Dendritic cell treated with granulocyte-macrophage colony-stimulating factor and Interleukin-4, amounts not matched to agents 40 ng/mL and 50 ng/mL, for 4 days (primary cell): Measurements from ENCODE around the gene ZNF789.
"Not testable (repeated sequence)": the region's sequence is repeated elsewhere in the genome, so short reads cannot be mapped to it uniquely, and the experiment has no call there.

ENCODE experiments used
- H3K27ac Mint-ChIP-seq: one replicate; pipeline ENCODE4 v1.8.0; 2022; ENCODE audit warnings: mild to moderate bottlenecking, mixed read lengths
- H3K27me3 Mint-ChIP-seq: one replicate; pipeline ENCODE4 v1.8.0; 2022; ENCODE audit warnings: mild to moderate bottlenecking, mixed read lengths
- H3K36me3 Mint-ChIP-seq: one replicate; pipeline ENCODE4 v1.8.0; 2022; ENCODE audit warnings: low read depth, mixed read lengths
- H3K4me1 Mint-ChIP-seq: one replicate; pipeline ENCODE4 v1.8.0; 2022; ENCODE audit warnings: low read depth, mixed read lengths
- H3K4me3 Mint-ChIP-seq: one replicate; pipeline ENCODE4 v1.8.0; 2022; ENCODE audit warnings: mild to moderate bottlenecking, moderate library complexity, mixed read lengths
- H3K9me3 Mint-ChIP-seq: one replicate; pipeline ENCODE4 v1.8.0; 2022; ENCODE audit warnings: mixed read lengths
- intact Hi-C: fragments of 100-400 bp; cut with micrococcal nuclease; formaldehyde crosslinking; loops from one replicate; pipeline ENCODE4 v1.15.0; 2022

Gene ZNF789

GRCh38 chr7:99472561-99473314 is at the start of gene ZNF789:
Gene ZNF789, plus strand, starts transcription at chr7:99472890. Its CDS starts 3,567 bp downstream, at chr7:99476457.
- Mint-ChIP-seq H3K36me3 (peaks cover 42% of the 10 kb centered on the region), H3K27me3 (peaks cover 23% of the 10 kb centered on the region), H3K27ac (peak within 1 kb of the TSS; percentile 91), H3K4me1 (peaks cover 32% of the 10 kb centered on the region), H3K9me3 (no peaks in the 10 kb centered on the region), H3K4me3 (peak within 1 kb of the TSS; percentile 99)
- intact Hi-C loops = loop anchor here (1.0 to 10.0 kb wide), 2 partner anchors 28 to 82 kb away; partner anchors contain the start of genes FAM200A, ZNF394 and ZNF655

DNA sequence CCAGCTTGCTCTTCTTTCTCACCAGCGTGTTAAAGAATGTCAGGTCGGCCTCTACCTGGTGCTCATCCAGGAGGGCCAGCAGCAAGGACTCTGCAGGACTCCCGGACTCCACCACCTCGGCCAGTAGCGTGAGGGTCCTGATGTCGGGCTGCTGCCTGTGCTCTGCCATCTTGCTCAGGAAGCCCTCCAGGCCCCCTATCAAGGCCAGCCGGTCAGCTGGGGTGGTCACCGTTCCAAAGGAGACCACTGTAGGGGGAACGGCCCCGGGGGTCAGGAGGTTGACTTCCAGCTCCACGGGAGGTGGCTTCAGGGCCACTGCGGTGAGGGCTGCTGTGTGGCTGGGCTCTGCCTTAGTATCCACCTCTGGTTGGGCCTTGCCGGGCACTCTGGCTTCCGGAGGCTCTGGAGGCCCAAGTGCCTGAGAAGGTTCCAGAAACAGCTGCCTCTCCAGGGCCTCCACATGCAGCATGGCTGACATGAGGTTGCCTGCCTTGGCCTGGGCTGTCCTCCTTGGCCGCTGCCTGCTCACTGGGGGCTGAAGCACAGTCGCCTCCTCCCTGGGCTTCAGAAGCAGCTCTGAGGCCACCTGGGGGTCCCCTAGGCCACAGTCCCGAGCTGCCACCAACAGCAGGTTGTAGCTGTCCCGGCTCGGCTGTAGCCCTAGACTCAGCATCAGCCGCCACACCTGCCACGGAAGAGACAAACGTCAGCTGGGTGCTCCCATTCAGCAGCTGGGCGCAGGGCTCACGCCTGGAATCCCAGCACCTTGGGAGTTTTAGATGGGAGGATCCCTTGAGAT is 47.6 kb upstream of the ZNF789 start:
- Mint-ChIP-seq H3K4me1 (no peaks in the 10 kb centered on the region), H3K9me3 (no peaks in the 10 kb centered on the region), H3K4me3 (no peak overlapping the region), H3K27ac (no peak overlapping the region), H3K36me3 (peaks cover 88% of the 10 kb centered on the region), H3K27me3 (no peaks in the 10 kb centered on the region)
- intact Hi-C loops = no loop called here

DNA sequence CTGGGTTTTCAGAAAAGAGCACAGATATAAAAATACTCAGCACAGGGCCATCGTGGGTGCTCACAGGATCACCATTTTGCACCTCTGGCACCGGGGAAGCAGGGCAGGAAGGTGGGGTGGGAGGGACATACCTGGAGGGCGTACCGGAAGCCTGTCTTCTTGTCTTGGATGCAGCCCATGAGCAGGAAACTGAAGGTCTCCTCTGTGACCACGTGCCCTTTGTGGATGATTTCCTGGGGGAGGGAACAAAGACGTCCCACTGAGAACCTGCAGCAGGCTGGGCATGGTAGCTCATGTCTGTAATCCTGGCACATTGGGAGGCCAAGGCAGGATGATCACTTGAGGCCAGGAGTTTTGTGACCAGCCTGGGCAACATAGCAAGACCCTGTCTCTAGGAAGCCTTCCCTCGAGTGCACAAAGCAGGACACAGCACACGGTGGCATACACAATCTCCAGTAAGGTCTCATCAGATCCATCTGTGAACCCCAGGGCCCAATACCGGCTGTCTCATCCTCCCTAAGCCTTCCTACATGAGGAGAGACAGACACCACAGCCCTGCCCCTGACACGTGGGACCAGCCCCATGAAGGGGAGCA is 43.6 kb upstream of the ZNF789 start:
- H3K4me1 Mint-ChIP-seq = no peaks in the 10 kb centered on the region
- H3K27ac Mint-ChIP-seq = no peak overlapping the region
- intact Hi-C loops = no loop called here
- H3K9me3 Mint-ChIP-seq = no peaks in the 10 kb centered on the region
- no peaks in the 10 kb centered on the region for H3K27me3 Mint-ChIP-seq
- H3K4me3 Mint-ChIP-seq = no peak overlapping the region
- H3K36me3 Mint-ChIP-seq = peaks cover 95% of the 10 kb centered on the region

DNA sequence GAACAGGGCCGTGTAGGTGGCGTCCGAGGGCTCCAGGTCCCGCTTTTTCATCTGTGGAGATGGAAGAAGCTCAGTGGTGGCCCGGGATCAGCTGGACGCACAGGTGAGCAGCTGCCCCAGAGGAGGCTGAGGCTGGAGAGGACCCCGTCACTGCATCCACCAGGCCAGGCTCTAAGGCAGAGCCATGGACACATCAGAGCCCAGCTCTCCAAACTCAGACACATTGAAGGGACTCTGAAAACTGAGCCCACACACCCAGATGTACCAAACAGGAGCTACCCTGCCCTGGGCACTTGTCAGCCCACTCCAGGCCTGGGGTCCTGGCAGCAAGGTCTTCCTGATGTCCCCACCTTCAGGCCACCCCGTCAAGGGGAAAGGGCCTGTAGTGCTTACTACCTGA is 42.9 kb upstream of the ZNF789 start:
- Mint-ChIP-seq H3K9me3 (no peaks in the 10 kb centered on the region), H3K36me3 (peaks cover 95% of the 10 kb centered on the region), H3K4me3 (no peak overlapping the region), H3K27me3 (no peaks in the 10 kb centered on the region), H3K27ac (no peak overlapping the region), H3K4me1 (no peaks in the 10 kb centered on the region)
- intact Hi-C loops = no loop called here

DNA sequence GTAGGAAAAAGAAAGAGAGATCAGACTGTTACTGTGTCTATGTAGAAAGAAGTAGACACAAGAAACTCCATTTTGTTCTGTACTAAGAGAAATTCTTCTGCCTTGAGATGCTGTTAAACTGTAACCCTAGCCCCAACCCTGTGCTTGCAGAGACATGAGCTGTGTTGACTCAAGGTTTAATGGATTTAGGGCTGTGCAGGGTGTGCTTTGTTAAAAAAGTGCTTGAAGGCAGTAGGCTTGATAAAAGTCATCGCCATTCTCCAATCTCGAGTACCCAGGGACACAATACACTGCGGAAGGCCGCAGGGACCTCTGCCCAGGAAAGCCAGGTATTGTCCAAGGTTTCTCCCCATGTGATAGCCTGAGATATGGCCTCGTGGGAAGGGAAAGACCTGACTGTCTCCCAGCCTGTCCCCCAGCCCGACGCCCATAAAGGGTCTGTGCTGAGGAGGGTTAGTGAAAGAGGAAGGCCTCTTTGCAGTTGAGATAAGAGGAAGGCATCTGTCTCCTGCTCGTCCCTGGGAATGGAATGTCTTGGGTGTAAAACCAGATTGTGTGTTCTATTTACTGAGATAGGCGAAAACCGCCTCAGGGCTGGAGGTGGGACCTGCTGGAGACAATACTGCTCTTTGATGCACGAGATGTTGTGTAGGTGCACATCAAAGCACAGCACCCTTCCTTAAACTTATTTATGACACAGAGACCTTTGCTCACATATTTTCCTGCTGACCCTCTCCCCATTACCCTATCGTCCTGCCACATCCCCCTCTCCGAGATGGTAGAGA is 40.7 kb upstream of the ZNF789 start:
- H3K4me1 Mint-ChIP-seq, H3K4me3 Mint-ChIP-seq, H3K27me3 Mint-ChIP-seq, intact Hi-C loops, H3K27ac Mint-ChIP-seq, H3K9me3 Mint-ChIP-seq: not testable (repeated sequence)
- H3K36me3 Mint-ChIP-seq = peaks cover 82% of the 10 kb centered on the region

DNA sequence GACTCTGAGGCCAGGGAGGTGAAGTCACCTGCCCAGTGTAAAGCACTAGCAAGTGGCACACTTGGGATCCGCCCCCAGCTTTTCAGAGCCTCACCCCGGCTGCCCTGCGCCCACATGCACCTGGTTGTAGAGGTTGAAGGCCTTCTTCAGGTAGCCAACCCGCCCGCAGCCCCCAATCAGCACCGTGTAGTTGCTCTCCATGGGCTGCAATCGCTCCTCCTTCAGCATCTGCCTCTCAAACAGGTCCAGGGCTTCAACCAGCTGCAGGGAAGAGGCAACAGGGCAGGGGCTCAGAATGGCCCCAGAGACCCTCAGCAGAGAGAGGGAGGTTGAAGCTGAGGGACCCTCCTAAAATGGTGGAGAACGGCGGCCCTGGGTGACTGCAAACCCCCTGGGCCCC is 39.5 kb upstream of the ZNF789 start:
- Mint-ChIP-seq H3K9me3 (no peaks in the 10 kb centered on the region), H3K36me3 (peaks cover 75% of the 10 kb centered on the region), H3K27ac (no peak overlapping the region), H3K27me3 (no peaks in the 10 kb centered on the region), H3K4me3 (no peak overlapping the region), H3K4me1 (peaks cover 14% of the 10 kb centered on the region)
- intact Hi-C loops = no loop called here

DNA sequence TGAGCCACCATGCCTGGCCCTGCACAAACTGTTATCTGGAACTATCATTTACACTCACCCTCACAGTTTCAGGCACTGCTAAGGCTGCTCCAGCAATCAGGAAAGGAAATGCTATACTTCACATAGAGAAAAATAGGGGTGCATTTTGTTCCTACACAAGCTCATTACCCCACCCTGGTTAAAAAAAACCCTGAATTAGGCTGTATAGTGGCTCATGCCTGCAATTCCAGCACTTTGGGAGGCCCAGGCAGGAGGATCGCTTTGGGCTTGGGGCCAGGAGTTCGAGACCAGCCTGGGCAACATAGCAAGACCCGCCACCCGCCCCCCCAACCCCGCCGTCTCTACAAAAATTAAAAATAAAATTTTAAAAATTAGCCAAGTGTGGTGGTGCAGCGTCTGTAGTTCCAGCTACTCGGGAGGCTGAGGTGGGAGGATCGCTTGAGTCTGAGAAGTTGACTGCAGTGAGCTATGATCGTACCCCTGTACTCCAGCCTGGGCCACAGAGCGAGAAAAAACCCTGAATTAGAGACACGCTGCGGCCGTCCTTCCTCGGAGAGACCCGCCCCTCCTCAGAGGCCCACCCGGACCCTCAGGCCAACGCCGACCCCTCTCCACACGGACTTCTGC is 34.6 kb upstream of the ZNF789 start:
- Mint-ChIP-seq H3K27me3 (no peaks in the 10 kb centered on the region), H3K27ac (peak overlapping the region; percentile 86), H3K4me1 (peaks cover 44% of the 10 kb centered on the region), H3K4me3 (peak overlapping the region; percentile 88), H3K9me3 (no peaks in the 10 kb centered on the region), H3K36me3 (peaks cover 63% of the 10 kb centered on the region)
- intact Hi-C loops = no loop called here

DNA sequence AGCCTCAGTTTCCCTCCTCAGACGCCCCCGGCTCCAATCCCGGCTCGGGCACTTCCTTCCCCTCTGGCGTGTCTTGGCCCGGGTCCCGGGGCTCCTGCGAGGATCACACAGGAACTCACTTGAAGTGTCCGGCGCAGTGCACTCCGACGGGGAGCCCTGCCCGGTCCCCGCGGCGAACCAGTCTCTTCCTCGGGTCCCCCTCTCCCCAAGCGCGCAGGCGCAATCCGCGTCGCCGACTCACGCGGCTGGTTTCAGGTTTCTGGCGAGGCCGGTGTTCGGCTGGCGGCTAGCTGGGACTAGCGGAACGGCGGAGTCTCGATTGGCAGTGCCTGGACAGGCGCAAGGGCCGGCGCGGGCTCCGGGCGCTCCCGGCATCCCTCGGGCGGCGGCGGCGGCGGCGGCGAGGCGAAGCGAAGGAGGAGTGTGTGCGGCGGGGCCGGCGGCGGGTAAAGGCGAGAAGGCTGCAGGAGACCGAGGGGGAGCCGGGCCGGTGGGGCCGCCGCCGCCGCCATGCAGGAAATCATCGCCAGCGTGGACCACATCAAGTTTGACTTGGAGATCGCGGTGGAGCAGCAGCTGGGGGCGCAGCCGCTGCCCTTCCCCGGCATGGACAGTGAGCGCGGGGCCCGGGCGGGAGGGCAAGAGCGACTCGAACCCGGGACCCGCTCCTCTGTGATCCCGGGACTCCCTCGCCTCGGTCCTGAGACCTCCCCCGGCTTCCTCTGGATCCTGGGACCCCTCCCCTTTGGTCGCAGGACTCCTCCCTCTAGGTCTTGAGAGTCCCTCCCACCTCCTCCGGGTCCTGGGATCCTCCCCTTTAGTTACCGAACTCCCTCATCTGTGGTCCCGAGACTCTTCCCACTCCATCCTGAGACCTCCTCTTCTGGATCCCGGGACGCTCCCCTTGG is 33.9 kb upstream of the ZNF789 start, which contains the start of the genes CPSF4 and PTCD1:
TSS of gene CPSF4 (plus strand) at position 371 of the 908 bp plus-strand sequence. CDS start at position 511, 140 bp downstream.
TSS of gene PTCD1 (minus strand) at position 226 of the 908 bp plus-strand sequence. CDS start 3,556 bp downstream, outside the sequence.
- H3K4me1 Mint-ChIP-seq = peaks cover 47% of the 10 kb centered on the region
- peak within 1 kb of the TSS; percentile 88 for H3K4me3 Mint-ChIP-seq
- intact Hi-C loops = no loop called here
- no peaks in the 10 kb centered on the region for H3K9me3 Mint-ChIP-seq
- H3K27ac Mint-ChIP-seq = peak within 1 kb of the TSS; percentile 86
- H3K36me3 Mint-ChIP-seq = peaks cover 63% of the 10 kb centered on the region
- H3K27me3 Mint-ChIP-seq = no peaks in the 10 kb centered on the region

DNA sequence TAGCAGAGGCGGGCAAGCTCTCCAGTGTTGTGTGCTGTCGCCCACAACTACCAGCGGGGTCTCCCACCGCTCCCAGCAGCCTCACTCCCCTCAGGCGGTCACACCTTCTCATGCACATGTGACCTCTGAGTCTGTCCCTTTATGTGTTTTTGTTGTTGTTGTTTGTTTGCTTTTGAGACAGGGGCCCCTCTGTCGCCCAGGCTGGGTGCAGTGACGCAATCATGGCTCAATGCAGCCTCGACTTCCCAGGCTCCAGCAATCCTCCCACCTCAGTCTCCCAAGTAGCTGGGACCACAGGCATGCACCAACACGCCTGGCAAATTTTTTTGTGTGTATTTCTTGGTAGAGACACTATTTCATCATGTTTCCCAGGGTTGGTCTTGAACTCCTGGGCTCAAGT is 32.5 kb upstream of the ZNF789 start:
- H3K36me3 Mint-ChIP-seq = peaks cover 63% of the 10 kb centered on the region
- intact Hi-C loops = no loop called here
- peak overlapping the region; percentile 88 for H3K4me3 Mint-ChIP-seq
- peak overlapping the region; percentile 86 for H3K27ac Mint-ChIP-seq
- peaks cover 47% of the 10 kb centered on the region for H3K4me1 Mint-ChIP-seq
- no peaks in the 10 kb centered on the region for H3K27me3 Mint-ChIP-seq
- H3K9me3 Mint-ChIP-seq = no peaks in the 10 kb centered on the region

DNA sequence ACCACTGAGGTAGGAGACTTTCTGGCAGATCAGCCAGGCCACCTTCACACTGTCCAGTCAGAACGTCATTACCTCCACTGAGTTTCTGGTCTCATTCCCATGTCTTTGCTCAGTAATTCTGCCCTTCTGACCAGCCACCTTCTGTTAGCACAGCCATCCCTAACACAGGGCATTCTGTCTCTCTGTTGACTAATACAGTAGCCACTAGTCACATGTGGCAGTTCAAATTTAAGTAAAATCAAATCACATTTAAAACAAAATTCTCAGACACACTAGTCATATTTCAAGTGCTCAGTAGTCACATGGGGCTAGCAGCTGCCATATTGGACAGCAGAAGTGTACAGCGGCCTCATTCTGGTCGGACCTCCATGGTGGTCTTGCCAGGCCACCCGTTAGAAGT is 26.6 kb upstream of the ZNF789 start:
- peaks cover 92% of the 10 kb centered on the region for H3K36me3 Mint-ChIP-seq
- H3K4me3 Mint-ChIP-seq = no peak overlapping the region
- H3K9me3 Mint-ChIP-seq = no peaks in the 10 kb centered on the region
- H3K4me1 Mint-ChIP-seq = peaks cover 14% of the 10 kb centered on the region
- H3K27ac Mint-ChIP-seq = no peak overlapping the region
- intact Hi-C loops = no loop called here
- no peaks in the 10 kb centered on the region for H3K27me3 Mint-ChIP-seq

DNA sequence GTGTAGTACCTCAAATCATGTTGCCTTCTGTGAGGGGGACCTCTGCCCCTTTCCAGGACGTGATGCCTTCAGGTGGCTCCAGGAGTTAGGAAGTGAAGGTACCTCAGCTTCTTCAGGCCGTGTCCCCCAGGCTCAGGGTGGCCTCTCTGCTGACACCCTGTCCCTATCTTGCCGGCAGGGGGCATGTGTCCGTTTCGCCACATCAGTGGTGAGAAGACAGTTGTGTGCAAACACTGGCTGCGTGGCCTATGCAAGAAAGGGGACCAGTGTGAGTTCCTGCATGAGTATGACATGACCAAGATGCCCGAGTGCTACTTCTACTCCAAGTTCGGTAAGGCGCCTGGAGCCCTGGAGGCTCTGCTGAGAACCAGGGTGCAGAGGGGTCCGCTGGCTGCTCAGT is 24.7 kb upstream of the ZNF789 start:
- Mint-ChIP-seq H3K36me3 (peaks cover 97% of the 10 kb centered on the region), H3K9me3 (no peaks in the 10 kb centered on the region), H3K27me3 (no peaks in the 10 kb centered on the region), H3K4me3 (no peak overlapping the region), H3K27ac (no peak overlapping the region), H3K4me1 (peaks cover 4% of the 10 kb centered on the region)
- intact Hi-C loops = no loop called here

- Mint-ChIP-seq H3K27me3 (no peaks in the 10 kb centered on the region), H3K36me3 (peaks cover 97% of the 10 kb centered on the region), H3K27ac (no peak overlapping the region), H3K9me3 (no peaks in the 10 kb centered on the region), H3K4me3 (no peak overlapping the region), H3K4me1 (no peaks in the 10 kb centered on the region)
- intact Hi-C loops = no loop called here
Observed at GRCh38 chr7:99448855-99449254, 23.8 kb upstream of the ZNF789 start.
